ENCODE measurements around the gene MEGF11. TPM values are rescaled to one million over a fixed set of nuclear protein-coding genes. Genes with fewer than 3 reads are reported as not detected.

The MEGF11 gene
- total RNA-seq, 1 donor, result under 0.01 TPM

DNA sequence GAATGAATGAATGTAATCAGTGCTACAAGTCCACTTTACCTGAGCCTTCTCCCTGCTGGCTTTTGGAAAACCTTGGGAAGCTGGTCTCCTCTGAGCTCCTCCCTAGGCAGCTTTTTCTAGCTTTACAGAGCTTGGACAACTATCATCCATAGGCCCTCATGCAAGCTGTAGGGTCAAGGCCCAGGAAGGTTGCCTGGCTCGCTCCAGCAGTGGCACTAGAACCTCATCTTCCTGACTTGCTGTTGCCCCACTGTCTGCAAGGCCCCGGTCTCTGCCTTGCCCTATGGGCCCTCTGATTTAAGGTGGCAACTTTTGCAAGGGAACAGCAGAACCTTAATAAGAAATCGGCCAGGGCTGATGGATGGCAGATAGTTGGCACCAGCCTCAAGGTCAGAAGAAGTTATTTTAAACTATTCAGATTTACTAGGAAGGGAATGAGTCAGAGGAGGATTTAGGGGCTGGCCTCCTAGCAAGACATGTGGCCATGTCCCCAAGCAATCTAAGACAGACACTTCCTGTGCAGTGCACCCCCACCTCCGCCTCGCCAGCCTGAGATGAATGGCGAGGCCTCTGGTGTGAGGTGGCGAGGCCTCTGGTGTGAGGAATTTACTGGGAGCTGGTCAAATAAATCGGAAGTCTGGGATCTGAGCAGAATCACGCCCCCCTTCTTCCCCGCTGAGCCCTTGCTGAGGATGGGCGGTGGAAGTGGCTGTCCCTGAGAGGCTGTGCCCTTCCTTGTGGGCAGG is 180.8 kb downstream of the MEGF11 start:
- no peak for DNase-seq (ENCODE audit: low read depth)
- TF ChIP-seq, protein P1, sequence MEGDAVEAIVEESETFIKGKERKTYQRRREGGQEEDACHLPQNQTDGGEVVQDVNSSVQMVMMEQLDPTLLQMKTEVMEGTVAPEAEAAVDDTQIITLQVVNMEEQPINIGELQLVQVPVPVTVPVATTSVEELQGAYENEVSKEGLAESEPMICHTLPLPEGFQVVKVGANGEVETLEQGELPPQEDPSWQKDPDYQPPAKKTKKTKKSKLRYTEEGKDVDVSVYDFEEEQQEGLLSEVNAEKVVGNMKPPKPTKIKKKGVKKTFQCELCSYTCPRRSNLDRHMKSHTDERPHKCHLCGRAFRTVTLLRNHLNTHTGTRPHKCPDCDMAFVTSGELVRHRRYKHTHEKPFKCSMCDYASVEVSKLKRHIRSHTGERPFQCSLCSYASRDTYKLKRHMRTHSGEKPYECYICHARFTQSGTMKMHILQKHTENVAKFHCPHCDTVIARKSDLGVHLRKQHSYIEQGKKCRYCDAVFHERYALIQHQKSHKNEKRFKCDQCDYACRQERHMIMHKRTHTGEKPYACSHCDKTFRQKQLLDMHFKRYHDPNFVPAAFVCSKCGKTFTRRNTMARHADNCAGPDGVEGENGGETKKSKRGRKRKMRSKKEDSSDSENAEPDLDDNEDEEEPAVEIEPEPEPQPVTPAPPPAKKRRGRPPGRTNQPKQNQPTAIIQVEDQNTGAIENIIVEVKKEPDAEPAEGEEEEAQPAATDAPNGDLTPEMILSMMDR (IDR thresholded peaks at IDR 0.05; ENCODE audit: insufficient read depth, low read depth, low read length), result no peak
- H3K4me3 ChIP-seq (ENCODE audit: low read depth, low read length), result no peak overlapping the region

- no peak for DNase-seq (ENCODE audit: low read depth)
- H3K4me3 ChIP-seq (ENCODE audit: low read depth, low read length), result no peak overlapping the region
- TF ChIP-seq, protein P1 (IDR thresholded peaks at IDR 0.05; ENCODE audit: insufficient read depth, low read depth, low read length), result no peak
These were observed 181.6 kb downstream of the MEGF11 start for GRCh38 chr15:66071921-66072295.

GRCh38 chr15:66071160-66071920 is 182.2 kb downstream of the MEGF11 start:
- TF ChIP-seq, protein P1 (IDR thresholded peaks at IDR 0.05; ENCODE audit: insufficient read depth, low read depth, low read length), result no peak
- H3K4me3 ChIP-seq (ENCODE audit: low read depth, low read length), result no peak overlapping the region
- DNase-seq (ENCODE audit: low read depth), result no peak

GRCh38 chr15:66070220-66070934 is 183.2 kb downstream of the MEGF11 start:
- no peak for DNase-seq (ENCODE audit: low read depth)
- H3K4me3 ChIP-seq (ENCODE audit: low read depth, low read length), result no peak overlapping the region
- TF ChIP-seq, protein P1 (IDR thresholded peaks at IDR 0.05; ENCODE audit: insufficient read depth, low read depth, low read length), result no peak

DNA sequence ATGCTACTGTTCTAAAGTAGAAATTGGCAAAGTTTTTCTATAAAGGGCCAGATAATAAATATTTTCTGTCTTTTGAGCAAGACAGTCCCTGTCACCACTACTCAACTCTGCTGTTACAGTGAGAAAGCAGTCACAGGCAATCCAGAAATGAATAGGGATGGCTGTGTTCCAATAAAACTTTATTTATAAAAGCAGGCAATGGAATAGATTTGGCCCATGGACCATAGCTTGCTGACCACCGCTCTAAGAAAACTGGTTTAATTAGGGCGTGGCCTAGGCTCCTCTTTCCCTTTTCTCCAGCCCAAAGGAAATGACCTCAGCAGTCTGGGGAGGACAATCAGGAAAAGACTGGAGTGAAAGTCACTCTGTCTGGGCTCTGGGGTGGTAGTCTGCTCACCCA is 183.8 kb downstream of the MEGF11 start:
- TF ChIP-seq, protein P1 (IDR thresholded peaks at IDR 0.05; ENCODE audit: insufficient read depth, low read depth, low read length), result no peak
- no peak overlapping the region for H3K4me3 ChIP-seq (ENCODE audit: low read depth, low read length)
- no peak for DNase-seq (ENCODE audit: low read depth)

DNA sequence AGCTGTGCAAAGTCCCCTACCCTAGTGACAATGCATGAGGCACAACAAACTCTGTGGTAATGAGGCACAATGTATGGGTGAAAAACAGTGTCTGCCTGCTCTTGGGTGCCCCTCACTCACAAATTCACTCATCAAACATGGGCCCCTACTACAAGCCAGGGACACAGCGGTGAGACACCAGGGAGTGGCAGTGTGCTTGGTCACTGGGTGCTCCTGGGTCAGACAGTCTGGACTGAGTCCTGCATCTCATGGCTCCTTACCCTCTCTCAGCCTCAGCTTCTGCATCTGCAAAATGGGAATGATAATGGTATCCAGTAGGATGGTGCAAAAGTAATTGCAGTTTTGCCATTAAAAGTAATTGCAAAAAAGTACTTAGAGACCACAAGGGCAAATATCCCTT is 184.7 kb downstream of the MEGF11 start:
- TF ChIP-seq, protein P1 (IDR thresholded peaks at IDR 0.05; ENCODE audit: insufficient read depth, low read depth, low read length), result no peak
- DNase-seq (ENCODE audit: low read depth), result no peak

More for the DNA sequence above, 184.7 kb downstream of the MEGF11 start:
- no peak overlapping the region for H3K4me3 ChIP-seq (ENCODE audit: low read depth, low read length)

Data from fibroblast of villous mesenchyme (primary cell).